GM12878 (cell line): ENCODE results near the gene KTN1. TPM values are rescaled to one million over a fixed set of nuclear protein-coding genes. Genes with fewer than 3 reads are reported as not detected.

Experiments used
- ATAC-seq: fragments of 200-7000 bp; cut with Tn5 transposase; 3 replicates; pipeline ENCODE4 v1.9.1; 2020; ENCODE audit warnings: mild to moderate bottlenecking, moderate library complexity
- BruUV-seq: library from RNA; stranded (reverse); fragments of 400-500 nt; replicated peaks from 2 replicates; lab custom pipeline; 2021; lab: Mats Ljungman, UMichigan
- CTCF ChIA-PET: fragments of 300-600 bp; sonication (Branson Sonifier 250); formaldehyde crosslinking; extraction: SDS; loops from one replicate; lab custom pipeline; 2021; ENCODE audit warnings: inconsistent platforms; lab: Yijun Ruan, JAX
- POLR2A ChIA-PET: fragments of 350-600 bp; formaldehyde crosslinking; extraction: SDS; loops from one replicate; lab custom pipeline; 2021; ENCODE audit warnings: inconsistent platforms; lab: Charles Lee
- RAD21 ChIA-PET: fragments of 300-600 bp; sonication (Branson Sonifier 250); formaldehyde crosslinking; loops from one replicate; lab custom pipeline; 2023; ENCODE audit warnings: antibody characterized with exemption; ENCODE audit not compliant: unreplicated experiment; lab: Charles Lee
- SMC1A ChIA-PET: fragments of 300-600 bp; sonication (Branson Sonifier 250); formaldehyde crosslinking; loops from one replicate; lab custom pipeline; 2023; ENCODE audit not compliant: unreplicated experiment, uncharacterized antibody; lab: Charles Lee
- DNase-seq: peaks from one replicate; pipeline ENCODE4 v3.0.0-alpha.2; 2011; ENCODE audit warnings: low read depth, low spot score
- FAIRE-seq: peaks from 3 replicates; lab custom pipeline; 2011; peaks lifted over from hg19 to GRCh38; lab: Jason Lieb, UNC
- H2AFZ ChIP-seq: 2 replicates; pipeline ENCODE4 v1.6.0; 2011; ENCODE audit warnings: low read depth, low read length, control low read depth; ENCODE audit not compliant: control insufficient read depth
- H3K27ac ChIP-seq: 2 replicates; pipeline ENCODE4 v1.5.1; 2011; ENCODE audit warnings: control low read depth; ENCODE audit not compliant: control insufficient read depth, insufficient read depth
- H3K27me3 ChIP-seq, 2 experiments: replicated peaks in 1 of 2; 2 replicates each; pipeline versions ENCODE4 v1.6.0 to v1.6.1; 2011; ENCODE audit warnings: low read length in 1 of 2; ENCODE audit not compliant: control insufficient read depth in 2 of 2, insufficient read depth in 2 of 2
- H3K36me3 ChIP-seq, 2 experiments: 2 replicates each; pipeline ENCODE4 v1.5.1; 2011; ENCODE audit warnings: low read length in 1 of 2; ENCODE audit not compliant: control insufficient read depth in 2 of 2, insufficient read depth in 2 of 2
- H3K4me1 ChIP-seq: 2 replicates; pipeline ENCODE4 v1.6.1; 2011; ENCODE audit warnings: mild to moderate bottlenecking, low read length, moderate library complexity, mixed read lengths; ENCODE audit not compliant: control insufficient read depth, insufficient read depth
- H3K4me2 ChIP-seq: 2 replicates; pipeline ENCODE4 v1.6.0; 2011; ENCODE audit warnings: control low read depth; ENCODE audit not compliant: control insufficient read depth, insufficient read depth
- H3K4me3 ChIP-seq: fragments of 200-600 bp; sonication (generic); 2 replicates; pipeline ENCODE4 v1.5.1; 2016
- H3K79me2 ChIP-seq: 2 replicates; pipeline ENCODE4 v1.6.0; 2011; ENCODE audit warnings: low read length; ENCODE audit not compliant: control insufficient read depth, insufficient read depth
- H3K9ac ChIP-seq: 2 replicates; pipeline ENCODE4 v1.8.0; 2011; ENCODE audit warnings: low read length, control low read depth, mixed read lengths; ENCODE audit not compliant: control insufficient read depth, insufficient read depth
- H3K9me3 ChIP-seq: replicated peaks from 3 replicates; pipeline ENCODE4 v1.5.1; 2011; ENCODE audit warnings: mild to moderate bottlenecking, low read length; ENCODE audit not compliant: control insufficient read depth, insufficient read depth
- H4K20me1 ChIP-seq: 2 replicates; pipeline ENCODE4 v1.6.0; 2011; ENCODE audit not compliant: control insufficient read depth, insufficient read depth
- BACH1 ChIP-seq: fragments of 450-650 bp; IDR thresholded peaks from 2 replicates; pipeline ENCODE4 v1.6.1; 2017; ENCODE audit warnings: mild to moderate bottlenecking, borderline replicate concordance
- BRCA1 ChIP-seq: IDR thresholded peaks from 2 replicates; pipeline ENCODE4 v1.6.1; 2011; ENCODE audit warnings: low read depth, low read length, improper control_type of control experiment
- CBFB ChIP-seq: IDR thresholded peaks from 2 replicates; pipeline ENCODE4 v1.6.1; 2016; ENCODE audit warnings: antibody characterized with exemption, low read depth
- CHD2 ChIP-seq: IDR thresholded peaks from 2 replicates; pipeline ENCODE4 v1.6.1; 2011; ENCODE audit warnings: low read depth, low read length, improper control_type of control experiment, borderline replicate concordance
- CREM ChIP-seq: IDR thresholded peaks from 2 replicates; pipeline ENCODE4 v1.6.1; 2014; ENCODE audit warnings: antibody characterized with exemption, low read depth
- FOS ChIP-seq: IDR thresholded peaks from 3 replicates; pipeline ENCODE4 v1.6.1; 2011; ENCODE audit warnings: borderline replicate concordance; ENCODE audit not compliant: insufficient read length; ENCODE audit errors: extremely low read depth
- FOXM1 ChIP-seq: IDR thresholded peaks from 2 replicates; pipeline ENCODE4 v1.6.1; 2012; ENCODE audit warnings: low read depth, mild to moderate bottlenecking, inconsistent platforms, low read length, moderate library complexity
- HDAC6 ChIP-seq: fragments of 200-600 bp; sonication (generic); IDR thresholded peaks from one replicate; pipeline ENCODE4 v1.8.0; 2017; ENCODE audit warnings: antibody characterized with exemption; ENCODE audit not compliant: unreplicated experiment
- JUNB ChIP-seq: IDR thresholded peaks from 2 replicates; pipeline ENCODE4 v1.6.1; 2016; ENCODE audit warnings: antibody characterized with exemption, mild to moderate bottlenecking
- REST ChIP-seq: IDR thresholded peaks from 2 replicates; pipeline ENCODE4 v1.6.1; 2012; ENCODE audit warnings: mild to moderate bottlenecking, low read depth, low read length
- SREBF1 ChIP-seq: IDR thresholded peaks from 2 replicates; pipeline ENCODE4 v1.6.1; 2012; ENCODE audit warnings: mild to moderate bottlenecking, low read length
- SUPT20H ChIP-seq: IDR thresholded peaks from 2 replicates; pipeline ENCODE4 v1.6.1; 2011; ENCODE audit warnings: low read depth, mild to moderate bottlenecking, low read length, moderate library complexity, borderline replicate concordance; ENCODE audit not compliant: control insufficient read depth
- ZBTB33 ChIP-seq: fragments of 450-650 bp; IDR thresholded peaks from 2 replicates; pipeline ENCODE4 v1.6.1; 2017; ENCODE audit warnings: mild to moderate bottlenecking
- WGBS: methylation state at CpG from one replicate; pipeline ENCODE4 v1.1.6; 2016; ENCODE audit warnings: low lambda C conversion rate; ENCODE audit not compliant: insufficient replicate concordance, insufficient coverage; ENCODE audit errors: missing lambda C conversion rate; 5-methylcytosine and 5-hydroxymethylcytosine counted together
- in situ Hi-C: fragments of 300-500 bp; cut with MboI; formaldehyde crosslinking; loops from 9 replicates; pipeline ENCODE4 v1.14.3; 2018; ENCODE audit warnings: mixed read lengths
- intact Hi-C: fragments of 100-400 bp; cut with micrococcal nuclease; formaldehyde crosslinking; loops from one replicate; pipeline ENCODE4 v1.14.2; 2022; ENCODE audit not compliant: unreplicated experiment
- polyA plus RNA-seq, 11 experiments: library from polyadenylated mRNA; depleted of rRNA in 4 of 11; unstranded in 6 of 11; stranded (reverse) in 5 of 11; fragments of >200 nt; fragmentation: Nextera tagmentation in 4 of 11; fragmentation: Illumina TruSeq in 1 of 11; extraction: Ambion mirVana in 4 of 11; extraction: Trizol in 1 of 11; gene quantifications; 1 replicate in 1 of 11; 2 replicates in 10 of 11; pipeline versions ENCODE4 v1.2.1 to v1.2.3, GENCODE V29; 2011 to 2016; ENCODE audit warnings: inconsistent platforms in 2 of 11, missing spikeins in 2 of 11, low read depth in 1 of 11
- total RNA-seq, 4 experiments: library from RNA; depleted of rRNA in 3 of 4; stranded (reverse); fragments of >200 nt in 3 of 4; fragmentation: Illumina TruSeq in 1 of 4; extraction: Trizol in 1 of 4; gene quantifications; 2 replicates each; pipeline versions ENCODE4 v1.2.1 to v1.2.3, GENCODE V29; 2013 to 2021

KTN1 gene
- total and polyA plus RNA-seq, 10 of the 15 experiments (the other 5 are each of a cell fraction or from before 2014, with no cell fraction given) = 50.6 to 154 (median 84.2) TPM

- Histone ChIP-seq H3K9ac (no peak overlapping the region), H3K4me3 (no peak overlapping the region), H2AFZ (no peak overlapping the region), H3K36me3 (peaks cover 4 to 18% of the 10 kb centered on the region in 2 experiments; a peak in 3 of 4 replicates), H3K4me1 (no peaks in the 10 kb centered on the region), H3K27me3 (no peaks in the 10 kb centered on the region), H4K20me1 (no peaks in the 10 kb centered on the region), H3K4me2 (no peak overlapping the region), H3K9me3 (no peaks in the 10 kb centered on the region), H3K27ac (no peak overlapping the region), H3K79me2 (no peaks in the 10 kb centered on the region)
- DNase-seq (no peak), FAIRE-seq (no peak), ATAC-seq (no peak)
- in situ Hi-C loops (no loop called here), intact Hi-C loops (no loop called here)
- ChIA-PET RAD21 (no interaction called here), CTCF (interaction anchor here (1.0 to 3.5 kb wide), 5 partner anchors 14 to 207 kb away, joined by 3 to 21 read pairs (median 4); no protein-coding TSS in a partner anchor), POLR2A (interaction anchor here (0.7 kb wide), 1 partner anchor 207 kb away, joined by 3 read pairs; no protein-coding TSS in a partner anchor), SMC1A (interaction anchor here (1.2 to 2.8 kb wide), 4 partner anchors 10 to 205 kb away, joined by 4 to 11 read pairs (median 6); no protein-coding TSS in a partner anchor)
- WGBS = 97% methylated on average over 1 of the region's 1 CpG
- TF ChIP-seq BRCA1 (no peak), SUPT20H (no peak), CHD2 (no peak), FOS (no peak), ZBTB33 (no peak), BACH1 (no peak), CREM (no peak), FOXM1 (no peak), JUNB (no peak), SREBF1 (no peak), REST (no peak), CBFB (no peak), HDAC6 (no peak)
- no TSS peak for BruUV-seq
These were observed 71.0 kb downstream of the KTN1 start for GRCh38 chr14:55650992-55651391.
